ENCODE data around the gene EBI3.
"Not testable (repeated sequence)": the region's sequence is repeated elsewhere in the genome, so short reads cannot be mapped to it uniquely, and the experiment has no call there.

The EBI3 gene

GRCh38 chr19:4245938-4246337 lies 16.6 kb downstream of the EBI3 start:
- not testable (repeated sequence) for ATAC-seq; DNase-seq (ENCODE audit: low spot score in 2 of 2); H3K9me3 Mint-ChIP-seq
- Mint-ChIP-seq H3K27ac (peak overlapping the region; percentile 98), H3K36me3 (peaks cover 46% of the 10 kb centered on the region), H3K4me1 (peaks cover 22% of the 10 kb centered on the region), H3K4me3 (peak overlapping the region; percentile 74)

DNA sequence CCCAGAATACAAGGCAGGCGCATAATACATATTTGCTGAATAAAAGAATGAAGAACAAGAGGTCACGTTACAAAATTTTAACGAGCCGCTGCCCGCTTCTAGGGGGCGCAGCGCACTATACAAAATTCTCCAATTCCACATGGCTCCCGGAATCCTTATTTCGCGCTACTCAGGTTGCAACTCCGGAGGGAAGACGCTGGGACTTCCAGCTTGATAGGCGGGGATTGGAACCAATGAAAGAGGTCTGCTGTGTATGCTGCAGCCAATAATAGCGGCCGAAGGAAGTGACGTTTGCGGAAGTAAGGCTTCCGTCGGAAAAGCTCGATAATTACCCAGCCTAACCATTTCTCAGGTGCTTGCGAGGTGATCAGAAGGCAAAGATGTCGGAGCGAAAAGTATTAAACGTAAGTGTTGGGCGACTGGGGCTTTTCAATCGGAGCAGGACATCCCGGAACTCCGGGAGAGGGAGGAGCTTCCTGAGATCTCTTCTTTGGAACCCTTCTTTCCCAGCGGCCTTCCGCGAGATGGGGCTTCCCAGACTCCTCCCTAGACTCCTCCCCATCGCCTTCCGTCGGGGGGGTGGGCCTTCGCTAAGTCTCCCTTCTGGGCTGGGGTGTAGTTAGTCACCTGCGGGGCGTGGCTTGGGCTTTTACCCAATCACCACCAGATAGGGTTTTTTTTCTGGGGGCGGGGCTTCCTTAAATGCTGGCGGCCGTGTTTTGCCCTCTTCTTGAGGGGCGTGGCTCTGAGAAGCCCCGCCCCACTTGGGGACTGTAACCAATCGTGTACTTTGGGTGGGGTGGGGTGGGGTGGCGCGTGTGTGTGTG lies 17.7 kb downstream of the EBI3 start, which contains the start of gene YJU2:
YJU2 (plus strand) TSS at position 314 of the 827 bp plus-strand sequence; CDS start at position 381, 67 bp downstream.
- DNase-seq (ENCODE audit: low spot score in 2 of 2) = peak; percentile 93 to 99
- peak within 1 kb of the TSS; percentile 98 for H3K27ac Mint-ChIP-seq
- H3K4me3 Mint-ChIP-seq = peak within 1 kb of the TSS; percentile 74
- no peaks in the 10 kb centered on the region for H3K9me3 Mint-ChIP-seq
- peak; percentile 96 for ATAC-seq
- H3K36me3 Mint-ChIP-seq = peaks cover 57% of the 10 kb centered on the region
- H3K4me1 Mint-ChIP-seq = peaks cover 22% of the 10 kb centered on the region

- ATAC-seq (peak; percentile 55), DNase-seq (ENCODE audit: low spot score in 2 of 2) (no peak)
- Mint-ChIP-seq H3K27ac (no peak overlapping the region), H3K4me1 (no peaks in the 10 kb centered on the region), H3K4me3 (no peak overlapping the region), H3K9me3 (no peaks in the 10 kb centered on the region), H3K36me3 (peaks cover 100% of the 10 kb centered on the region)
Measured at GRCh38 chr19:4256563-4256962, 27.2 kb downstream of the EBI3 start.

DNA sequence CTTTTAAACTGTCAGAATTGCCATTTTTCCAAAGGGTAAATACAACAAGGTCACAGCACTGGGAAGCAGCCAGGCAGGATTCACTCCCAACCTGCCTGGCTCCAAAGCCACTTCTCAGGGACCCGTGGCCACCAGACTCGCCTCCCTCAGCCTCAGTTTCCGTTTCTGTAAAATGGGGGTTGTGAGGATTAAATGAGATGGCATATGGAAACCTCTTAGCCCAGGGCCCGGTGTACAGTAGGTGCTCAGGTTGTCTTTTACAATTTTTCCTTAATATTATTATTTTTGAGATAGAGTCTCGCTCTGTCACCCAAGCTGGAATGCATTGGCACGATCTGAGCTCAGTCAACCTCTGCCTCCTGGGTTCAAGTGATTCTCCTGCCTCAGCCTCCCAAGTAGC lies 27.7 kb downstream of the EBI3 start:
- no peaks in the 10 kb centered on the region for H3K9me3 Mint-ChIP-seq
- no peaks in the 10 kb centered on the region for H3K4me1 Mint-ChIP-seq
- H3K27ac Mint-ChIP-seq = no peak overlapping the region
- DNase-seq (ENCODE audit: low spot score in 2 of 2) (no peak), ATAC-seq (no peak)
- H3K4me3 Mint-ChIP-seq = no peak overlapping the region
- peaks cover 100% of the 10 kb centered on the region for H3K36me3 Mint-ChIP-seq

DNA sequence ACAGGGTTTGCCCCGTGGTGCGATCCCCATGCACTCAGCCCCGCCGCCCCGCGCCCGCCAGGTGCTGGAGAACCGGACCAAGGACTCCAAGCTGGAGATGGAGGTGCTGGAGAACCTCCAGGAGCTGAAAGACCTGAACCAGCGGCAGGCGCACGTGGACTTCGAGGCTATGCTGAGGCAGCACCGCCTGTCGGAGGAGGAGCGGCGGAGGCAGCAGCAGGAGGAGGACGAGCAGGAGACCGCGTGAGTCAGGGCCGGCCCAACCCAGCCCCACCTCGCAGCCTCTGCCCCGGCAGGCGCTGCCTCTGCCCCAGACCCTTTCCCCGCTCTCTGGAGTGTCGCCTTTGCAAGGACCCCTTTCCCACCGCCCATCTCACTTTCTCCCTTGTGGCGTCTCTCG lies 28.9 kb downstream of the EBI3 start:
- DNase-seq (ENCODE audit: low spot score in 2 of 2) (no peak), ATAC-seq (no peak)
- Mint-ChIP-seq H3K9me3 (no peaks in the 10 kb centered on the region), H3K27ac (no peak overlapping the region), H3K36me3 (peaks cover 100% of the 10 kb centered on the region), H3K4me3 (no peak overlapping the region), H3K4me1 (no peaks in the 10 kb centered on the region)

DNA sequence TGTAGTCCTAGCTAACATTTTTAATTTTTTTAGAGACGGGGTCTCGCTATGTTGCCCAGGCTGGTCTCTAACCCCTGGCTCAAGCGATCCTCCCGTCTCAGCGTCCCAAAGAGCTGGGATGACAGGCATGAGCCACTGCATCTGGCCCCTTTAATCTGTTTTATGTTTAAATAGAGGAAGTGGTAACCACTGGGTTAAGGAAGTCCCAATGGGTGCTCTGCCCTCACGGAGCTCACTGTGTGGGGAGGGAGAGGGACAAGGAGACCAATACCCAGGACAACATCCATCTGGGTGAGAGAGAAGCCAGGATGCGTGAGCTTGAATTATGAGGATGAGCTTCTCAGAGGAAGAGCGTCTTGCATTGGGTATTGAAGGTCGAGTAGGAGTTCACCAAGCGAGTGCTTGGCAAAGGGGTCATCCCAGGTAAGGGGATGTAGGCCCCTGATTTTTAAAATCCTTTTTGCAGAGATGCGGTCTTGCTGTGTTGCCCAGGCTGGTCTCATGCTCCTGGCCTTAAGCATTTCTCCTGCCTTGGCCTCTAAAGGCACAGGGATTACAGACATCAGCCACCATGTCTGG lies 31.4 kb downstream of the EBI3 start:
- Mint-ChIP-seq H3K4me1 (peaks cover 15% of the 10 kb centered on the region), H3K27ac (peak overlapping the region; percentile 56), H3K36me3 (peaks cover 100% of the 10 kb centered on the region), H3K9me3 (no peaks in the 10 kb centered on the region), H3K4me3 (no peak overlapping the region)
- DNase-seq (ENCODE audit: low spot score in 2 of 2) (no peak), ATAC-seq (no peak)

- DNase-seq (ENCODE audit: low spot score in 2 of 2) = no peak
- peak; percentile 49 for ATAC-seq
- H3K4me1 Mint-ChIP-seq = peaks cover 35% of the 10 kb centered on the region
- peak overlapping the region; percentile 37 for H3K4me3 Mint-ChIP-seq
- H3K9me3 Mint-ChIP-seq = no peaks in the 10 kb centered on the region
- H3K27ac Mint-ChIP-seq = peak overlapping the region; percentile 86
- H3K36me3 Mint-ChIP-seq = peaks cover 100% of the 10 kb centered on the region
Measured at GRCh38 chr19:4264812-4265211, 35.5 kb downstream of the EBI3 start.

GRCh38 chr19:4266253-4267000 lies 37.1 kb downstream of the EBI3 start:
- ATAC-seq (no peak), DNase-seq (ENCODE audit: low spot score in 2 of 2) (no peak)
- Mint-ChIP-seq H3K9me3 (no peaks in the 10 kb centered on the region), H3K36me3 (peaks cover 100% of the 10 kb centered on the region), H3K4me1 (peaks cover 35% of the 10 kb centered on the region), H3K4me3 (no peak overlapping the region), H3K27ac (peak overlapping the region; percentile 53)

DNA sequence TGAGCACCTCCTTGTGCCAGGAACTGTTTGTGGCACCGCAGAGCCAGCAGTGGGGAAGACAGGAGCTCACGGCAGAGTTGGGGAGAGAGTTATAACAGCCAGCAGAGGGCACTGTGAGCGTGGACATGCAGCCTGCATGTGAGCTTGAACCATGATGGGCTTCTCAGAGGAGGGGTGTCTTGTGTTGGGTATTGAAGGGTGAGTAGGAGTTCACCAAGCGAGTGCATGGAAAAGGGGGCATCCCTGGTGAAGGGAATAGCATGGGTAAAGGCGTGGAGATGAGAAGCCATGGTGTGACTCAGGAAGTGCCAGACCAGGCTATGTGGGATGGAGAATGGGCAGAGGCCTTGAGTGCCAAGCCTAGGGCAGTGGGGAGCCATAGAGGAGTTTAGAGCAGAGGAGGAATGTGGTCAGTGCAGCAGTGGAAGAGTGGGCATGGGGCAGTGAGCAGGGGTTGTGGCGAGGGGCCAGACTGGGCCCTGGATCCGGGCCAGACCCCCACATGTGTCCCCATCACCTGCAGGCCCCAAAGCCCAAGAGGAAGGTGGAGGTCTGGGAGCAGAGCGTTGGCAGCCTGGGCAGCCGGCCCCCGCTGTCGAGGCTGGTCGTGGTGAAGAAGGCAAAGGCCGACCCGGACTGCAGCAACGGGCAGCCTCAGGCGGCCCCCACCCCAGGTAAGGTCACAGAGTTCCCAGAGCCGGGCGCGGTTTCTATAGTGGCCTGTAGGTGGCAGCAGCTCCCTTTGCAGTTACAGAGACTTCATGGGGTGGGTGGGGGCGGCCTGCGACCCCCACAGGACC lies 38.0 kb downstream of the EBI3 start:
- Mint-ChIP-seq H3K4me1 (peaks cover 35% of the 10 kb centered on the region), H3K4me3 (no peak overlapping the region), H3K36me3 (peaks cover 92% of the 10 kb centered on the region), H3K9me3 (no peaks in the 10 kb centered on the region), H3K27ac (peak overlapping the region; percentile 29)
- DNase-seq (ENCODE audit: low spot score in 2 of 2) (peak; percentile 51 to 80), ATAC-seq (peak; percentile 73)

DNA sequence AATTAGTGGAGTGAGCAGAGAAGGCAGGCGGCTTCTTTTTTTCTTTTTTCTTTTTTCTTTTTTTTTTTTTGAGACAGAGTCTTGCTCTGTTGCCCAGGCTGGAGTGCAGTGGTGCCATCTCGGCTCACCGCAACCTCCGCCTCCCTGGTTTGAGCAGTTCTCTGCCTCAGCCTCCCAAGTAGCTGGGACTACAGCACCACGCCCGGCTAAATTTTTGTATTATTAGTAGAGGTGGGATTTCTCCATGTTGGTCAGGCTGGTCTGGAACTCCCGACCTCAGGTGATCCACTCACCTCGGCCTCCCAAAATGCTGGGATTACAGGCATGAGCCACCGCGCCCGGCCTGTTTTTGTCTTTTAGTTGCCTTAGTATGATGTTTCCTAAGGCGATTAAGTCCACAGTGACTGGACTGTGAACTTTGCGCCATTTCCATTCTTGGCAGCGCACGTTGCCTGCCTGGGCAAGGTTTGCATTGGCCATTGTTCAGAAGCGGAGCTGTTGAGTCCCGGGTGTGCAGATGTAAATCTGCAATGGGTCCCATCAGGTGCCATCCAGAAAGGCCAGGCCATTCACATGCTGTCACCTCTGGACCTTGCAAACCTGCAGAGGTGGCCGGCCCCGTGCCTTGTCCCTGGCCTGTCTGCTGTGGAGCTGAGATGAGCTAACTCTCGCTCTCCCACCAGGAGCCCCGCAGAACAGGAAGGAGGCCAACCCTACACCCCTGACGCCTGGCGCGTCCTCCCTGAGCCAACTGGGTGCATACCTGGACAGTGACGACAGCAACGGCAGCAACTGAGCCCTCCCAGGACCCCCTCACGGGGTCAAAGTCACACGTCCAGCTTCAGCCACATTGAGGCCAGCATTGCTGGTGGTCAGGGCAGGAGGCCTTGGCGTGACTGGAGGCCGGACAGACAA lies 38.8 kb downstream of the EBI3 start:
- ATAC-seq (no peak), DNase-seq (ENCODE audit: low spot score in 2 of 2) (no peak)
- H3K4me3 Mint-ChIP-seq = no peak overlapping the region
- peaks cover 83% of the 10 kb centered on the region for H3K36me3 Mint-ChIP-seq
- H3K4me1 Mint-ChIP-seq = peaks cover 35% of the 10 kb centered on the region
- H3K9me3 Mint-ChIP-seq = no peaks in the 10 kb centered on the region
- no peak overlapping the region for H3K27ac Mint-ChIP-seq

GRCh38 chr19:4268816-4269430 lies 39.6 kb downstream of the EBI3 start:
- Mint-ChIP-seq H3K4me1 (peaks cover 34% of the 10 kb centered on the region), H3K36me3 (peaks cover 76% of the 10 kb centered on the region), H3K9me3 (no peaks in the 10 kb centered on the region), H3K27ac (no peak overlapping the region), H3K4me3 (no peak overlapping the region)
- ATAC-seq (no peak), DNase-seq (ENCODE audit: low spot score in 2 of 2) (no peak)

DNA sequence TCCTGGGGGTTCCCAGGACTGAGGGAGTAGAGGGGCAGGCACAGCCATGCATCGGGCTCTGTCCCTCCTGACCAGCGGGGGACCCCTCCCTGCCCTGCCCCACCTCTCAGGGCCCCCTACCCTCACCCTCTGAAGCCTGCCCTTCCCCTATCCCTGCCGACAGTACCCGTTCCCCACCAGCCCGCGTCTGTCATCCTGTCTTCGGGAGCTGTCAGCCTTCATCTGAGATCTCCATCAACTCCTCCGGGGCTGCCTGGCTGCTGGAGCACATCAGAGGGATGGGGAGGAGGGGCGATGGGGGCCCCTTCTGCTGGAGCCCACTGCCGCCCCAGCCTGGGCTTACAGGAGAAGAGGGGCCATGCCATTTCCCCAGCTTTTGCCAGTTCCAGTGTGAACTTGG lies 43.6 kb downstream of the EBI3 start:
- Mint-ChIP-seq H3K27ac (peak overlapping the region; percentile 23), H3K36me3 (peaks cover 36% of the 10 kb centered on the region), H3K9me3 (no peaks in the 10 kb centered on the region), H3K4me1 (peaks cover 5% of the 10 kb centered on the region), H3K4me3 (no peak overlapping the region)
- ATAC-seq (no peak), DNase-seq (ENCODE audit: low spot score in 2 of 2) (no peak)

DNA sequence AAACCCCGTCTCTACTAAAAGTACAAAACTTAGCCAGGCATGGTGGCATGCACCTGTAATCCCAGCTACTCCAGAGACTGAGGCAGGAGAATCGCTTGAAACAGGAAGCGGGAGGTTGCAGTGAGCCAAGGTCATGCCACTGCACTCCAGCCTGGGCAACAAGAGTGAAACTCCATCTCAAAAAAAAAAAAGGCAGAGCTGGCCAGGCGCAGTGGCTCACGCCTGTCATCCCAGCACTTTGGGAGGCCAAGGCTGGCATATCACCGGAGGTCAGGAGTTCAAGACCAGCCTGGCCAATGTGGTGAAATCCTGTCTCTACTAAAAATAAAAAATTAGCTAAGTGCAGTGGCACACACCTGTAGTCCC lies 45.0 kb downstream of the EBI3 start:
- not testable (repeated sequence) for H3K4me3 Mint-ChIP-seq; ATAC-seq; H3K27ac Mint-ChIP-seq; H3K9me3 Mint-ChIP-seq; DNase-seq (ENCODE audit: low spot score in 2 of 2); H3K4me1 Mint-ChIP-seq
- peaks cover 22% of the 10 kb centered on the region for H3K36me3 Mint-ChIP-seq

GRCh38 chr19:4277191-4277696 lies 47.9 kb downstream of the EBI3 start:
- Mint-ChIP-seq H3K36me3 (peaks cover 6% of the 10 kb centered on the region), H3K27ac (no peak overlapping the region), H3K9me3 (no peaks in the 10 kb centered on the region), H3K4me1 (peaks cover 6% of the 10 kb centered on the region), H3K4me3 (no peak overlapping the region)
- no peak for ATAC-seq
- no peak for DNase-seq (ENCODE audit: low spot score in 2 of 2)

Measured in stimulated activated effector memory CD8-positive, alpha-beta T cell treated with anti-CD3 and anti-CD28 coated beads, Interleukin-12 subunit alpha, Interleukin-12 subunit beta, amount 100 ng/mL, for 72 hours (primary cell).